HPDE6-E6E7 (cell line): ENCODE data around the gene SLC10A2.
"Not testable (repeated sequence)": the region's sequence is repeated elsewhere in the genome, so short reads cannot be mapped to it uniquely, and the experiment has no call there.

Experiments
- DNase-seq: peaks from one replicate; pipeline ENCODE4 v3.0.0; 2011; ENCODE audit warnings: missing footprints; ENCODE audit errors: extremely low spot score

Gene SLC10A2

GRCh38 chr13:103066079-103066780 lies at the start of gene SLC10A2:
Gene SLC10A2, minus strand, starts transcription at chr13:103066417. Its CDS starts 168 bp downstream, at chr13:103066249.
- no peak for DNase-seq

GRCh38 chr13:103107580-103107979 lies 41.4 kb upstream of the SLC10A2 start:
- no peak for DNase-seq

GRCh38 chr13:103104340-103104739 lies 38.1 kb upstream of the SLC10A2 start:
- no peak for DNase-seq

GRCh38 chr13:103103456-103103855 lies 37.2 kb upstream of the SLC10A2 start:
- DNase-seq, result not testable (repeated sequence)

- DNase-seq, result no peak
These were observed 36.3 kb upstream of the SLC10A2 start for GRCh38 chr13:103102482-103102881.

- no peak for DNase-seq
These were observed 35.7 kb upstream of the SLC10A2 start for GRCh38 chr13:103101901-103102300.

GRCh38 chr13:103101500-103101899 lies 35.3 kb upstream of the SLC10A2 start:
- no peak for DNase-seq

GRCh38 chr13:103100830-103101229 lies 34.6 kb upstream of the SLC10A2 start:
- DNase-seq, result peak; percentile 37

- DNase-seq, result peak; percentile 3
These were observed 33.6 kb upstream of the SLC10A2 start for GRCh38 chr13:103099722-103100293.

- DNase-seq, result no peak
These were observed 32.3 kb upstream of the SLC10A2 start for GRCh38 chr13:103098535-103098934.

GRCh38 chr13:103097366-103097928 lies 31.2 kb upstream of the SLC10A2 start:
- DNase-seq, result no peak

GRCh38 chr13:103093649-103094048 lies 27.4 kb upstream of the SLC10A2 start:
- DNase-seq, result not testable (repeated sequence)

- DNase-seq, result no peak
These were observed 21.1 kb upstream of the SLC10A2 start for GRCh38 chr13:103087275-103087674.

GRCh38 chr13:103081435-103081834 lies 15.2 kb upstream of the SLC10A2 start:
- no peak for DNase-seq

GRCh38 chr13:103078158-103078557 lies 11.9 kb upstream of the SLC10A2 start:
- no peak for DNase-seq

GRCh38 chr13:103068836-103069235 lies 2.6 kb upstream of the SLC10A2 start:
- DNase-seq, result no peak

- DNase-seq, result peak; percentile 76
These were observed 1.7 kb upstream of the SLC10A2 start for GRCh38 chr13:103067751-103068555.

- no peak for DNase-seq
These were observed 646 bp upstream of the SLC10A2 start for GRCh38 chr13:103066781-103067345.

GRCh38 chr13:103063376-103063775 lies 2.8 kb downstream of the SLC10A2 start:
- no peak for DNase-seq

- no peak for DNase-seq
These were observed 4.1 kb downstream of the SLC10A2 start for GRCh38 chr13:103062079-103062478.

- no peak for DNase-seq
These were observed 10.2 kb downstream of the SLC10A2 start for GRCh38 chr13:103056008-103056407.

- no peak for DNase-seq
These were observed 11.1 kb downstream of the SLC10A2 start for GRCh38 chr13:103055166-103055565.
